Caco-2 (cell line): Measurements from ENCODE around the gene TCTA. TPM values are rescaled to one million over a fixed set of nuclear protein-coding genes. Genes with fewer than 3 reads are reported as not detected.

Experiments used
- BruUV-seq: library from RNA; stranded (reverse); fragments of 400-500 nt; replicated peaks from 2 replicates; lab custom pipeline; 2021; lab: Mats Ljungman, UMichigan
- CTCF ChIA-PET: fragments of 300-600 bp; sonication (Branson Sonifier 250); formaldehyde crosslinking; loops from one replicate; lab custom pipeline; 2022; ENCODE audit warnings: antibody characterized with exemption; lab: Charles Lee
- POLR2A ChIA-PET: fragments of 300-600 bp; sonication (Branson Sonifier 250); formaldehyde crosslinking; loops from one replicate; lab custom pipeline; 2022; ENCODE audit warnings: antibody characterized with exemption; lab: Charles Lee
- DNase-seq, 2 experiments: peaks; one replicate each; pipeline versions ENCODE4 v3.0.0 to v3.0.0-alpha.2; 2020 to 2022
- H3K27me3 ChIP-seq: replicated peaks from 2 replicates; pipeline ENCODE4 v1.6.0; 2011; ENCODE audit warnings: low read length; ENCODE audit not compliant: control insufficient read depth, insufficient read depth
- H3K36me3 ChIP-seq: 2 replicates; pipeline ENCODE4 v1.5.1; 2011; ENCODE audit warnings: low read length; ENCODE audit not compliant: control insufficient read depth, insufficient read depth
- H3K4me1 ChIP-seq: fragments of 250-450 bp; sonication (Bioruptor Pico); 2 replicates; pipeline ENCODE4 v1.5.1; 2020; ENCODE audit warnings: mild to moderate bottlenecking
- H3K4me3 ChIP-seq: 2 replicates; pipeline ENCODE4 v1.5.1; 2011; ENCODE audit warnings: low read depth, mild to moderate bottlenecking, control low read depth, low read length
- H3K9me3 ChIP-seq: fragments of 250-450 bp; sonication (Bioruptor Pico); 2 replicates; pipeline ENCODE4 v1.5.1; 2020; ENCODE audit warnings: mild to moderate bottlenecking, moderate library complexity
- H3K27ac Mint-ChIP-seq: one replicate; pipeline ENCODE4 v1.8.0; 2022; ENCODE audit warnings: mixed read lengths; ENCODE audit not compliant: unreplicated experiment
- H3K27me3 Mint-ChIP-seq: one replicate; pipeline ENCODE4 v1.8.0; 2022; ENCODE audit warnings: mixed read lengths; ENCODE audit not compliant: insufficient read depth, unreplicated experiment
- H3K36me3 Mint-ChIP-seq: one replicate; pipeline ENCODE4 v1.8.0; 2022; ENCODE audit warnings: mild to moderate bottlenecking, mixed read lengths; ENCODE audit not compliant: insufficient read depth, unreplicated experiment
- H3K4me1 Mint-ChIP-seq: one replicate; pipeline ENCODE4 v1.8.0; 2022; ENCODE audit warnings: low read depth, mixed read lengths; ENCODE audit not compliant: unreplicated experiment
- H3K4me3 Mint-ChIP-seq: one replicate; pipeline ENCODE4 v1.8.0; 2022; ENCODE audit warnings: mild to moderate bottlenecking, moderate library complexity, mixed read lengths; ENCODE audit not compliant: unreplicated experiment
- H3K9me3 Mint-ChIP-seq: one replicate; pipeline ENCODE4 v1.8.0; 2022; ENCODE audit warnings: mixed read lengths; ENCODE audit not compliant: unreplicated experiment
- intact Hi-C: fragments of 100-400 bp; cut with micrococcal nuclease; formaldehyde crosslinking; loops from one replicate; pipeline ENCODE4 v1.10.0; 2022; ENCODE audit not compliant: unreplicated experiment
- total RNA-seq: library from RNA; stranded (reverse); gene quantifications from 2 replicates; pipeline ENCODE4 v1.2.3, GENCODE V29; 2022
- TF ChIP-seq, protein P1 (sequence below), 2 experiments: fragments of 200-600 bp in 1 of 2; IDR thresholded peaks; 1 replicate in 1 of 2; 2 replicates in 1 of 2; pipeline versions ENCODE4 v1.5.1 to v1.8.0; 2011 to 2022; ENCODE audit warnings: antibody characterized with exemption in 1 of 2, control low read depth in 1 of 2, inconsistent platforms in 1 of 2, low read depth in 1 of 2, low read length in 1 of 2, mild to moderate bottlenecking in 1 of 2, moderate library complexity in 1 of 2; ENCODE audit not compliant: insufficient read depth in 1 of 2, severe bottlenecking in 1 of 2, unreplicated experiment in 1 of 2

The TCTA gene
- total RNA-seq, 1 experiment from 2014 or later = 15.5 TPM

DNA sequence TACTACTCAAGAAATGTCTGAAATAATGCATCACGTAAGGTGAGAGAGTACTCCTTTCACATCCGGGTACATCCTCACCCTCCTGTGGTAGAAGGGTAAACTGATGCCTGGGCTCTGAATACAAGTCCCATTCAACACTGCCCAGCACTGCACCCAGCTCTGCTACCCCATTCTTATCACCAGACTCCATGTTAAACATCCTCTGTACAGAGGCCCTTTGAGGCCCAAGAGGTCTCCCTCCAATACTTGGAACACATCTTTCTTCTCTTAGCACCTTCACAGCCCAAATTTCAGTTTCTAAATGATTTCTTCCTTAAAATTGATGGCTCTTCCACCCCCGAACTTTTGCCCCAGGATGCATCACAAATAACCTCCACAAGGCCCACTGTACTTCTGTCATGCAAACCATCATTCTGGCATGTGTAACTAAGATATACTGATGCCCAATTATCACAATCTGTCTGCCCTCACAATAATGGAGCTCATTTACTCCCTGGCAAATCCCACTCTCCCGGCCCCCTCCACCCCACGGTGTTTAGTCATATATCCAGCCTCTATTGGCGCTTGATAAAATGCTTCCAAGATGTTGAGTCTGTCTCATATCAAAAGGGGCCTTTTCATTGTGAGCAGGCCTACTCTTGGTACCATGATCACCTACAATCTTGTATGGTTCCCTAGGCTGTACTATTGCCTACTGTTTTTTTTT, 41.5 kb upstream of the TCTA start:
- intact Hi-C loops = no loop called here
- Histone ChIP-seq H3K27me3 (no peaks in the 10 kb centered on the region), H3K4me1 (no peaks in the 10 kb centered on the region), H3K9me3 (no peaks in the 10 kb centered on the region), H3K36me3 (peaks cover 2% of the 10 kb centered on the region; the same call in 1 of the 2 replicates), H3K4me3 (no peak overlapping the region)
- Mint-ChIP-seq H3K27ac (no peak overlapping the region), H3K9me3 (no peaks in the 10 kb centered on the region), H3K27me3 (no peaks in the 10 kb centered on the region), H3K4me3 (no peak overlapping the region), H3K36me3 (peaks cover 97% of the 10 kb centered on the region), H3K4me1 (no peaks in the 10 kb centered on the region)
- CTCF ChIA-PET = no interaction called here
- TF ChIP-seq, protein P1, sequence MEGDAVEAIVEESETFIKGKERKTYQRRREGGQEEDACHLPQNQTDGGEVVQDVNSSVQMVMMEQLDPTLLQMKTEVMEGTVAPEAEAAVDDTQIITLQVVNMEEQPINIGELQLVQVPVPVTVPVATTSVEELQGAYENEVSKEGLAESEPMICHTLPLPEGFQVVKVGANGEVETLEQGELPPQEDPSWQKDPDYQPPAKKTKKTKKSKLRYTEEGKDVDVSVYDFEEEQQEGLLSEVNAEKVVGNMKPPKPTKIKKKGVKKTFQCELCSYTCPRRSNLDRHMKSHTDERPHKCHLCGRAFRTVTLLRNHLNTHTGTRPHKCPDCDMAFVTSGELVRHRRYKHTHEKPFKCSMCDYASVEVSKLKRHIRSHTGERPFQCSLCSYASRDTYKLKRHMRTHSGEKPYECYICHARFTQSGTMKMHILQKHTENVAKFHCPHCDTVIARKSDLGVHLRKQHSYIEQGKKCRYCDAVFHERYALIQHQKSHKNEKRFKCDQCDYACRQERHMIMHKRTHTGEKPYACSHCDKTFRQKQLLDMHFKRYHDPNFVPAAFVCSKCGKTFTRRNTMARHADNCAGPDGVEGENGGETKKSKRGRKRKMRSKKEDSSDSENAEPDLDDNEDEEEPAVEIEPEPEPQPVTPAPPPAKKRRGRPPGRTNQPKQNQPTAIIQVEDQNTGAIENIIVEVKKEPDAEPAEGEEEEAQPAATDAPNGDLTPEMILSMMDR (IDR thresholded peaks at IDR 0.05; ENCODE audit: insufficient read depth in 1 of 2, low read depth in 1 of 2, low read length in 1 of 2, severe bottlenecking in 1 of 2, unreplicated experiment in 1 of 2) = no peak
- POLR2A ChIA-PET = interaction anchor here (0.5 kb wide), 1 partner anchor 108 kb away, joined by 8 read pairs; no protein-coding TSS in a partner anchor
- DNase-seq = no peak
- BruUV-seq = no TSS peak

DNA sequence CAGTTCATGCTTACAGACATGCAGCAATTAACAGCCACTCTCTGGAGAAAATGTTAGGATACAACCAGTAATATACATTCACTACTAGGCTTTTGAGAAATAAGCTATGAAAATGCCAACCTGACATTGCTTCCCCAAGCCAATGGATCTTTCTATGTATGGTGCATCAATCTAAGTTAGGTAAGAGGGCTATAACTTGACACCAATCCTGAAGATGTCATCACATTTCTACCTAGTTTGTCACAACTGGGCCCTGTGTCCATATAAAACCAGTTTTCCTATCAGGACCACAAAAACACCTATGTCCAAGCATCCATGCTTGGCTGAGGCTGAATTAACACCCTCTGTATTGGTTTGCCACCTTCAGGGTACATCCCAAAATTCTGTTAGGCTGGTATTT, 40.3 kb upstream of the TCTA start:
- H3K9me3 Mint-ChIP-seq = no peaks in the 10 kb centered on the region
- H3K36me3 ChIP-seq = peaks cover 2% of the 10 kb centered on the region; the same call in 1 of the 2 replicates
- no peaks in the 10 kb centered on the region for H3K27me3 ChIP-seq
- H3K4me3 Mint-ChIP-seq = no peak overlapping the region
- intact Hi-C loops = no loop called here
- H3K4me1 ChIP-seq = no peaks in the 10 kb centered on the region
- H3K27ac Mint-ChIP-seq = no peak overlapping the region
- H3K27me3 Mint-ChIP-seq = no peaks in the 10 kb centered on the region
- no TSS peak for BruUV-seq
- no peaks in the 10 kb centered on the region for H3K9me3 ChIP-seq
- no peak for DNase-seq
- peaks cover 2% of the 10 kb centered on the region for H3K4me1 Mint-ChIP-seq
- H3K4me3 ChIP-seq = no peak overlapping the region
- TF ChIP-seq, protein P1 (IDR thresholded peaks at IDR 0.05; ENCODE audit: insufficient read depth in 1 of 2, low read depth in 1 of 2, low read length in 1 of 2, severe bottlenecking in 1 of 2, unreplicated experiment in 1 of 2) = no peak
- CTCF ChIA-PET = no interaction called here
- H3K36me3 Mint-ChIP-seq = peaks cover 88% of the 10 kb centered on the region
- POLR2A ChIA-PET = no interaction called here

DNA sequence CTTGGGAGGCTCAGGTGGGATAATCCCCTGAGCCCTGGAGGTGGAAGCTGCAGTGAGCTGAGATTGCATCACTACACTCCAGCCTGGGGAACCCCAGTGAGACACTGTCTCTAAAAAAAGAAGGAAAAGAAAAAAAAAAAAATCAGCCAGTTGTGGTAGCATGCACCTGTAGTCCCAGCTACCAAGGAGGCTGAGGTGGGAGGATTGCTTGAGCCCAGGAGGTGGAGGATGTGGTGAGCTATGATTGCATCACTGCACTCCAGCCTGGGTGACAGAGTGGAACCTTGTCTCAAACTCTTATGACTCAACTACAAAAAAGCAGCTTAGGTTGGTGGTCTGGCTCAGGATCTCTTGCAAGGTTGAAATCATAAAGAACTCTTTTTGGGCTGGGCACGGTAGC, 34.7 kb upstream of the TCTA start:
- H3K27me3 Mint-ChIP-seq = no peaks in the 10 kb centered on the region
- no peaks in the 10 kb centered on the region for H3K27me3 ChIP-seq
- 0 out of 2 replicates have a peak, but pooled peaks cover 1% of the 10 kb centered on the region for H3K36me3 ChIP-seq
- ChIA-PET POLR2A (no interaction called here), CTCF (no interaction called here)
- no peaks in the 10 kb centered on the region for H3K9me3 Mint-ChIP-seq
- TF ChIP-seq, protein P1 (IDR thresholded peaks at IDR 0.05; ENCODE audit: insufficient read depth in 1 of 2, low read depth in 1 of 2, low read length in 1 of 2, severe bottlenecking in 1 of 2, unreplicated experiment in 1 of 2) = no peak
- H3K4me3 ChIP-seq = no peak overlapping the region
- H3K9me3 ChIP-seq = no peaks in the 10 kb centered on the region
- no peaks in the 10 kb centered on the region for H3K4me1 ChIP-seq
- peaks cover 56% of the 10 kb centered on the region for H3K36me3 Mint-ChIP-seq
- H3K27ac Mint-ChIP-seq = peak overlapping the region; percentile 78
- no TSS peak for BruUV-seq
- no peak for DNase-seq
- H3K4me1 Mint-ChIP-seq = peaks cover 7% of the 10 kb centered on the region
- intact Hi-C loops = no loop called here
- no peak overlapping the region for H3K4me3 Mint-ChIP-seq
